ENCODE measurements around the gene ZAR1L.

Gene ZAR1L

DNA sequence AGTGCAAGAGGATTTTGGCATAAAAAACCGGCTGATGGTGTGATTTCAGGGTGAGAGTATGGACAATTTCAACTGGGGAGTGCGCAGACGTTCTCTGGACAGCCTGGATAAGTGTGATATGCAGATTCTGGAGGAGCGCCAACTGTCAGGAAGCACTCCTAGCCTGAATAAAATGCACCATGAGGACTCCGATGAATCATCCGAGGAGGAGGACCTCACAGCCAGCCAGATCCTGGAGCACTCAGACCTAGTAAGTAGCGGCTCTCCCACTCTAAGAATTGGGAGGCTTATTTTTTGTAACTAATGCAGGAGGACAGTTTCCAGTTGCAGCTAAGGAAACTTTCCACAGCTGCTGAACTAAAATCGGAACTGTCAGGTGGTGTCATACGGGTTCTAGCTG lies 53.6 kb downstream of the ZAR1L start:
- TF ChIP-seq ZNF404 (tag by site-specific recombination; IDR thresholded peaks at IDR 0.05) = no peak
- no peak for TF ChIP-seq KLF7 (tag by site-specific recombination; IDR thresholded peaks at IDR 0.05; ENCODE audit: borderline replicate concordance)
- no peak for TF ChIP-seq ZNF354C (tag by site-specific recombination; IDR thresholded peaks at IDR 0.05; ENCODE audit: borderline replicate concordance, low read depth)
- no peak overlapping the region for H3K4me3 ChIP-seq (ENCODE audit: low read depth, low read length)
- POLR2A ChIA-PET = interaction anchor here (1.0 kb wide), 1 partner anchor 54 kb away, joined by 3 read pairs; the partner anchor contains the start of genes BRCA2 and ZAR1L
- CTCF ChIA-PET = interaction anchor here (0.9 to 1.6 kb wide), 2 partner anchors 16 kb away, joined by 3 to 4 read pairs; no protein-coding TSS in a partner anchor
- no peaks in the 10 kb centered on the region for H3K9me3 ChIP-seq (ENCODE audit: control insufficient read depth, insufficient read depth, low read depth, low read length)
- H3K27ac ChIP-seq (ENCODE audit: extremely low read depth, low read depth, low read length) = no peak overlapping the region
- no peaks in the 10 kb centered on the region for H3K4me1 ChIP-seq (ENCODE audit: control insufficient read depth, insufficient read depth, low read length)
- H3K36me3 ChIP-seq (ENCODE audit: control insufficient read depth in 2 of 2, insufficient read depth in 1 of 2, low read length in 2 of 2) = no peaks in the 10 kb centered on the region

DNA sequence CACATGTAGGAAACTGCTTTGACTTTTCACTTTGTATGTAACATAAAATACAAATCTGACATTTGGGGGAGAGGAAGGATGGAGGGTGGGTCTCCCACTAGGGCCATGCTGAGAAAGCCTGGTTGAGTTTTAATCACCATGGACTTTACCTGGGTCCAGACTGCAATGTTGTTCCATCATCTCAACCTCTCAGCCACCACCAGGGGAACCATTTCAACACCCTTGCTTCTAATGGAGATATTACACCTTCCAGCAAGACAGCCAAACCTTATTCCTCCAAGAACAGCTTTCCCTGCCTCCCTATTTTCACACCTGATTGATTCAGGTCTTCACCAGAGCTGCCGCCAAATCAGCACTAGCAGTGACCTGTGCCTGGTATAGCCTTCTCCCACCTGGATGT lies 56.0 kb downstream of the ZAR1L start:
- no peaks in the 10 kb centered on the region for H3K4me1 ChIP-seq (ENCODE audit: control insufficient read depth, insufficient read depth, low read length)
- no peak overlapping the region for H3K27ac ChIP-seq (ENCODE audit: extremely low read depth, low read depth, low read length)
- CTCF ChIA-PET = interaction anchor here (0.6 kb wide), 1 partner anchor 124 kb away, joined by 3 read pairs; no protein-coding TSS in a partner anchor
- no peaks in the 10 kb centered on the region for H3K9me3 ChIP-seq (ENCODE audit: control insufficient read depth, insufficient read depth, low read depth, low read length)
- POLR2A ChIA-PET = no interaction called here
- no peak for TF ChIP-seq ZNF830 (tag by site-specific recombination; IDR thresholded peaks at IDR 0.05; ENCODE audit: low read depth)
- H3K36me3 ChIP-seq (ENCODE audit: control insufficient read depth in 2 of 2, insufficient read depth in 1 of 2, low read length in 2 of 2) = no peaks in the 10 kb centered on the region
- no peak overlapping the region for H3K4me3 ChIP-seq (ENCODE audit: low read depth, low read length)

DNA sequence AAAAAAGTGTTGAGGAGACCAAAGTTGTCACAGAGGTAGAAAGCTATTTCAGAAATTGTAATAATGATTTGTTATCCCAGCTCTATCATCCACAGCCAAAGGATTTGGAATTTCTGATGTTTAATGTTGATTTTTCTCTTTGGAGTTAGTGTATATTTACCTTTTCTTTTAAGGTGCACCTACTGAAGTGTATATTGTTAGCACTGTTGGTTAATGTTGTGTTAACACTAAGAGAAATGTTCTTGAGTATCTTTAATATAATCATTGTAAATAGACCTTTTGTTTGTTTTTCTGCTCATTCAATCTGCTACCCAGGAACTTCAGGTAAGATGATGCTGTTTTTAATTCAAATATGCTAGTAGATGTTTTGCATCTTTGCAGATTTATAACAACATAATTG lies 57.5 kb downstream of the ZAR1L start:
- H3K9me3 ChIP-seq (ENCODE audit: control insufficient read depth, insufficient read depth, low read depth, low read length) = no peaks in the 10 kb centered on the region
- POLR2A ChIA-PET = no interaction called here
- TF ChIP-seq RBAK (tag by site-specific recombination; IDR thresholded peaks at IDR 0.05) (no peak), ZNF394 (tag by site-specific recombination; IDR thresholded peaks at IDR 0.05; ENCODE audit: borderline replicate concordance) (no peak), ZNF600 (tag by site-specific recombination; IDR thresholded peaks at IDR 0.05) (no peak), ZNF133 (tag by site-specific recombination; IDR thresholded peaks at IDR 0.05) (no peak), ZNF169 (tag by site-specific recombination; IDR thresholded peaks at IDR 0.05) (no peak), FEZF1 (tag by site-specific recombination; IDR thresholded peaks at IDR 0.05) (no peak), ZNF211 (tag by site-specific recombination; IDR thresholded peaks at IDR 0.05; ENCODE audit: low read depth) (no peak), SCRT2 (tag by site-specific recombination; IDR thresholded peaks at IDR 0.05) (no peak), ZBTB8A (tag by site-specific recombination; IDR thresholded peaks at IDR 0.05) (no peak), ZNF433 (tag by site-specific recombination; IDR thresholded peaks at IDR 0.05; ENCODE audit: low read depth) (no peak), ZNF514 (tag by site-specific recombination; IDR thresholded peaks at IDR 0.05) (no peak), KLF7 (tag by site-specific recombination; IDR thresholded peaks at IDR 0.05; ENCODE audit: borderline replicate concordance) (no peak), ZNF837 (tag by site-specific recombination; IDR thresholded peaks at IDR 0.05) (no peak), ZNF302 (tag by site-specific recombination; IDR thresholded peaks at IDR 0.05; ENCODE audit: low read depth) (no peak), ZNF843 (tag by site-specific recombination; IDR thresholded peaks at IDR 0.05) (no peak), SP3 (tag by site-specific recombination; IDR thresholded peaks at IDR 0.05) (no peak), ZNF529 (tag by site-specific recombination; IDR thresholded peaks at IDR 0.05; ENCODE audit: insufficient replicate concordance) (no peak), HOXC10 (CRISPR knock-in tag; IDR thresholded peaks at IDR 0.05) (no peak), GLIS2 (tag by site-specific recombination; IDR thresholded peaks at IDR 0.05) (no peak)
- TF ChIP-seq, protein P1, sequence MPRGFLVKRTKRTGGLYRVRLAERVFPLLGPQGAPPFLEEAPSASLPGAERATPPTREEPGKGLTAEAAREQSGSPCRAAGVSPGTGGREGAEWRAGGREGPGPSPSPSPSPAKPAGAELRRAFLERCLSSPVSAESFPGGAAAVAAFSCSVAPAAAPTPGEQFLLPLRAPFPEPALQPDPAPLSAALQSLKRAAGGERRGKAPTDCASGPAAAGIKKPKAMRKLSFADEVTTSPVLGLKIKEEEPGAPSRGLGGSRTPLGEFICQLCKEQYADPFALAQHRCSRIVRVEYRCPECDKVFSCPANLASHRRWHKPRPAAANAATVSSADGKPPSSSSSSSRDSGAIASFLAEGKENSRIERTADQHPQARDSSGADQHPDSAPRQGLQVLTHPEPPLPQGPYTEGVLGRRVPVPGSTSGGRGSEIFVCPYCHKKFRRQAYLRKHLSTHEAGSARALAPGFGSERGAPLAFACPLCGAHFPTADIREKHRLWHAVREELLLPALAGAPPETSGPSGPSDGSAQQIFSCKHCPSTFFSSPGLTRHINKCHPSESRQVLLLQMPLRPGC (tag by site-specific recombination; IDR thresholded peaks at IDR 0.05) = no peak
- no peaks in the 10 kb centered on the region for H3K36me3 ChIP-seq (ENCODE audit: control insufficient read depth in 2 of 2, insufficient read depth in 1 of 2, low read length in 2 of 2)
- H3K4me3 ChIP-seq (ENCODE audit: low read depth, low read length) = no peak overlapping the region
- CTCF ChIA-PET = interaction anchor here (1.0 kb wide), 1 partner anchor 11 kb away, joined by 4 read pairs; no protein-coding TSS in a partner anchor
- no peaks in the 10 kb centered on the region for H3K4me1 ChIP-seq (ENCODE audit: control insufficient read depth, insufficient read depth, low read length)
- H3K27ac ChIP-seq (ENCODE audit: extremely low read depth, low read depth, low read length) = no peak overlapping the region

Data from HEK293 (cell line).